DOHH2 (cell line): ENCODE measurements around the gene DPH7.
A peak's percentile ranks its signal among the peaks of the same experiment; 100 is the strongest.

ENCODE experiments used
- H3F3A ChIP-seq: fragments of 200-600 bp; sonication (generic), shearing (Covaris generic); 2 replicates; pipeline ENCODE4 v1.6.0; 2016; ENCODE audit warnings: antibody characterized with exemption, mild to moderate bottlenecking; ENCODE audit not compliant: control insufficient read depth, insufficient read depth
- H3K27ac ChIP-seq: fragments of 200-600 bp; sonication (generic); 2 replicates; pipeline ENCODE4 v1.5.1; 2014; ENCODE audit warnings: low read depth, mild to moderate bottlenecking, low read length, moderate library complexity
- H3K27me3 ChIP-seq: fragments of 200-600 bp; sonication (generic); 2 replicates; pipeline ENCODE4 v1.6.1; 2014; ENCODE audit warnings: mild to moderate bottlenecking, low read length, mixed read lengths; ENCODE audit not compliant: control insufficient read depth
- H3K36me3 ChIP-seq: fragments of 200-600 bp; sonication (generic); 2 replicates; pipeline ENCODE4 v1.6.1; 2014; ENCODE audit warnings: mild to moderate bottlenecking, low read length, moderate library complexity, mixed read lengths; ENCODE audit not compliant: control insufficient read depth
- H3K4me1 ChIP-seq: fragments of 200-600 bp; sonication (generic); 2 replicates; pipeline ENCODE4 v1.6.1; 2014; ENCODE audit warnings: mild to moderate bottlenecking, low read length, mixed read lengths; ENCODE audit not compliant: control insufficient read depth
- H3K4me2 ChIP-seq: fragments of 200-600 bp; sonication (generic); 2 replicates; pipeline ENCODE4 v1.6.0; 2014; ENCODE audit warnings: mild to moderate bottlenecking, low read length, moderate library complexity
- H3K4me3 ChIP-seq: fragments of 200-600 bp; sonication (generic); 2 replicates; pipeline ENCODE4 v1.5.1; 2014; ENCODE audit warnings: mild to moderate bottlenecking, low read length, mixed read lengths
- H3K79me2 ChIP-seq: fragments of 200-600 bp; sonication (generic); 2 replicates; pipeline ENCODE4 v1.6.1; 2014; ENCODE audit warnings: mild to moderate bottlenecking, low read length, mixed read lengths; ENCODE audit not compliant: control insufficient read depth
- H3K9me2 ChIP-seq: fragments of 200-600 bp; sonication (generic); replicated peaks from 2 replicates; pipeline ENCODE4 v1.6.1; 2014; ENCODE audit warnings: mild to moderate bottlenecking, low read length, mixed read lengths; ENCODE audit not compliant: control insufficient read depth
- H3K9me3 ChIP-seq: fragments of 200-600 bp; sonication (generic); 2 replicates; pipeline ENCODE4 v1.6.1; 2014; ENCODE audit warnings: antibody characterized with exemption, low read length, mixed read lengths; ENCODE audit not compliant: control insufficient read depth, insufficient read depth
- H4K20me1 ChIP-seq: fragments of 200-600 bp; sonication (generic); 2 replicates; pipeline ENCODE4 v1.6.0; 2014; ENCODE audit warnings: low read depth, mild to moderate bottlenecking, antibody characterized with exemption, low read length, moderate library complexity; ENCODE audit not compliant: control insufficient read depth, insufficient read depth
- EZH2phosphoT487 ChIP-seq: fragments of 200-600 bp; sonication (generic); IDR thresholded peaks from 2 replicates; pipeline ENCODE4 v1.6.1; 2017; ENCODE audit warnings: borderline replicate concordance, mild to moderate bottlenecking, antibody characterized with exemption, low read length, moderate library complexity, mixed read lengths
- TF ChIP-seq, protein P1 (sequence below): fragments of 200-600 bp; sonication (generic); IDR thresholded peaks from one replicate; pipeline ENCODE4 v1.5.1; 2014; ENCODE audit warnings: antibody characterized with exemption, mild to moderate bottlenecking, low read depth, low read length; ENCODE audit not compliant: poor library complexity, severe bottlenecking

DPH7 gene

DNA sequence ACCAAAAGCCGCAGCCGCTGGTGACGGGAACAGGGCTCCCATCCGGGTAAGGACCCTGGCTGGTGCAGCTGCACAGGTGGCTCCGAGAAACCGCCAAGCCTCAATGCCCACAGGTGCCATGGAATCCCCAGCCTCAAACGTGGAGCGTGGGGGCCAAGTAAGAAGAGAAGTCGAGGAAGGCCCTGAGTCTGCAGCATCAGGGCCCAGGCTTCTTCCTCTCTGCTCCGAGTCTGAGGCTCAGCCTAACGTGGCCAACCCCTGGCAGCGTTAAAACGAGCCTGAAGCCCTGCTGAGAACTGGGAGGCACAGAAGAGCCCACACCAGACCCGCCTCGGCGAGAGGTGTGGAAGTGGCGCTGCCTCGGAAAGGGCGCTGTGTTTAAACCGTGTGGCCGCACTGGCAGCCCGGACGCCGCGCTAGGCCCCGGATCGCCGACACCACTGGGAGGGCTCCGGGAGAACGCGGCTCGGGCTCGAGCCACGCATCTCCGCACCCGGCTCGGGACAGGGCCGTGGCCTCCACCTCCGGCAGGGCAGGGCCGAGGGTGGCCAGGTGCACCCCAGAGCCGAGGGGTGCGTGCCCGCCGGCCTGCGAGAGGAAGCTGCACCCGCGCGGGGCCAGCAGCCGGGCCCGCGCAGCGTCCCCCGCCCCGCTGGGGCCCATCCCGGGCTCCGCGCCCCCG, 10.9 kb upstream of the DPH7 start:
- no peaks in the 10 kb centered on the region for H3K27me3 ChIP-seq
- H3K27ac ChIP-seq: 0 out of 2 replicates have a peak overlapping the region, but pooled peaks have one; percentile 16
- peaks cover 52% of the 10 kb centered on the region for H3K36me3 ChIP-seq
- H3K9me2 ChIP-seq: no peaks in the 10 kb centered on the region
- TF ChIP-seq EZH2phosphoT487: no peak
- TF ChIP-seq, protein P1, sequence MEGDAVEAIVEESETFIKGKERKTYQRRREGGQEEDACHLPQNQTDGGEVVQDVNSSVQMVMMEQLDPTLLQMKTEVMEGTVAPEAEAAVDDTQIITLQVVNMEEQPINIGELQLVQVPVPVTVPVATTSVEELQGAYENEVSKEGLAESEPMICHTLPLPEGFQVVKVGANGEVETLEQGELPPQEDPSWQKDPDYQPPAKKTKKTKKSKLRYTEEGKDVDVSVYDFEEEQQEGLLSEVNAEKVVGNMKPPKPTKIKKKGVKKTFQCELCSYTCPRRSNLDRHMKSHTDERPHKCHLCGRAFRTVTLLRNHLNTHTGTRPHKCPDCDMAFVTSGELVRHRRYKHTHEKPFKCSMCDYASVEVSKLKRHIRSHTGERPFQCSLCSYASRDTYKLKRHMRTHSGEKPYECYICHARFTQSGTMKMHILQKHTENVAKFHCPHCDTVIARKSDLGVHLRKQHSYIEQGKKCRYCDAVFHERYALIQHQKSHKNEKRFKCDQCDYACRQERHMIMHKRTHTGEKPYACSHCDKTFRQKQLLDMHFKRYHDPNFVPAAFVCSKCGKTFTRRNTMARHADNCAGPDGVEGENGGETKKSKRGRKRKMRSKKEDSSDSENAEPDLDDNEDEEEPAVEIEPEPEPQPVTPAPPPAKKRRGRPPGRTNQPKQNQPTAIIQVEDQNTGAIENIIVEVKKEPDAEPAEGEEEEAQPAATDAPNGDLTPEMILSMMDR: no peak
- H3K79me2 ChIP-seq: peaks cover 49% of the 10 kb centered on the region
- no peaks in the 10 kb centered on the region for H3F3A ChIP-seq
- no peaks in the 10 kb centered on the region for H3K9me3 ChIP-seq
- peaks cover 8% of the 10 kb centered on the region; the same call in 1 of the 2 replicates for H4K20me1 ChIP-seq
- H3K4me3 ChIP-seq: peak overlapping the region; percentile 90
- peak overlapping the region; percentile 94 for H3K4me2 ChIP-seq
- H3K4me1 ChIP-seq: peaks cover 21% of the 10 kb centered on the region

DNA sequence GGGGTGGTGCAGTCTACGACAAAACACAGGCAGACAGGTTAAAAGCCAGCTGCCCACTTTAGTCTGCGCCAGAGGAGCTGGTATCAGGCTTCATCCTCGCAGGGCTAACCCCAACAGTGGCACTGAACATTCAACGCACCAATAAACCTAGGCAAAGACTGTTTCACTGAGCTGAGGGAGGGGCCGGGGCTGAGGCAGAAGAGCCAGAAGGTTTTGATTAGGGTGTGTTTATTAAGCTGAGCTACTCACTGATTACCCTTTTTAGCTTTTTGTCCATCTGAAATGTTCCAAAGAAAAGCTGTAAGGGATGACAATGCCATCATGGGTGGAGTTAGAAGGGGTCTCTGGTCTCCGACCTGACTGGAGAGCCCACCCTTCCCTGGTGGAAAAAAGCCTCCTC, 10.2 kb upstream of the DPH7 start:
- Histone ChIP-seq H3K79me2 (peaks cover 55% of the 10 kb centered on the region), H3K4me2 (peak overlapping the region; percentile 94), H3F3A (no peaks in the 10 kb centered on the region), H3K27me3 (no peaks in the 10 kb centered on the region), H3K9me3 (no peaks in the 10 kb centered on the region), H3K27ac (no peak overlapping the region), H3K4me3 (peak overlapping the region; percentile 90), H3K4me1 (peaks cover 21% of the 10 kb centered on the region), H3K36me3 (peaks cover 59% of the 10 kb centered on the region), H3K9me2 (no peaks in the 10 kb centered on the region), H4K20me1 (peaks cover 8% of the 10 kb centered on the region; the same call in 1 of the 2 replicates)
- TF ChIP-seq, protein P1: no peak
- no peak for TF ChIP-seq EZH2phosphoT487

DNA sequence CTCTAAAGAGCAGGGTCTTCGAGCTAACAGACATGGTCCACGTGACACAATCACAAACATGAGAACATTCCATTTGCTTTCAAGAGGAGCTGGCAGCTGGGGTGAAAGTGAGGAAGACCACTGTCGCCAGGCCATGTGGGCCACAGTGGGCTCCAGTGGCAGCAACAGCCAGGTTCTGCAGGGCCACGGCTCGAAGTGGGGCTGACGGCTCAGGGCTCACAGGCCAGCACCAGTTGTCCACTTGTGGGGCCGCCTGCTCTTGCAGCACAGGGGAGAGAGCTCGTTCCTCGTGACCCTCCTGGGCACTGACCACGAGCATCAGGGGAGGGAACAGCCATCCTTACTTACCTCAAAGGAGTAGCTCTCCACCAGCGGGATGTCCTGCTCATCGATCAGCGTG, 9.6 kb upstream of the DPH7 start:
- peaks cover 59% of the 10 kb centered on the region for H3K79me2 ChIP-seq
- H3K9me2 ChIP-seq: no peaks in the 10 kb centered on the region
- H4K20me1 ChIP-seq: peaks cover 8% of the 10 kb centered on the region; the same call in 1 of the 2 replicates
- no peaks in the 10 kb centered on the region for H3K9me3 ChIP-seq
- no peak overlapping the region for H3K27ac ChIP-seq
- H3K27me3 ChIP-seq: no peaks in the 10 kb centered on the region
- H3F3A ChIP-seq: no peaks in the 10 kb centered on the region
- no peak for TF ChIP-seq EZH2phosphoT487
- TF ChIP-seq, protein P1: no peak
- H3K4me1 ChIP-seq: peaks cover 21% of the 10 kb centered on the region
- peak overlapping the region; percentile 94; the same call in 1 of the 2 replicates for H3K4me2 ChIP-seq
- H3K36me3 ChIP-seq: peaks cover 65% of the 10 kb centered on the region
- peak overlapping the region; percentile 90; the same call in 1 of the 2 replicates for H3K4me3 ChIP-seq
